H1 (cell line): Measurements from ENCODE around the gene ZDHHC19. TPM values are rescaled to one million over a fixed set of nuclear protein-coding genes. Genes with fewer than 3 reads are reported as not detected.

Experiments used
- CTCF ChIA-PET: fragments of 300-600 bp; sonication (Branson Sonifier 250); formaldehyde crosslinking; loops from one replicate; lab custom pipeline; 2021; ENCODE audit not compliant: partially characterized antibody; lab: Charles Lee
- POLR2A ChIA-PET: fragments of 300-600 bp; sonication (Branson Sonifier 250); formaldehyde crosslinking; loops from one replicate; lab custom pipeline; 2021; ENCODE audit warnings: inconsistent platforms; ENCODE audit not compliant: partially characterized antibody; lab: Charles Lee
- DNase-seq, 2 experiments: peaks; one replicate each; pipeline versions ENCODE4 v3.0.0 to v3.0.0-alpha.2; 2010 to 2022; ENCODE audit warnings: low spot score in 2 of 2, low read depth in 1 of 2, mixed read lengths in 1 of 2
- FAIRE-seq: peaks from 2 replicates; lab custom pipeline; 2011; peaks lifted over from hg19 to GRCh38; lab: Jason Lieb, UNC
- H2AFZ ChIP-seq: 2 replicates; pipeline ENCODE4 v1.8.1; 2012; ENCODE audit warnings: low read length, inconsistent platforms
- H2AK5ac ChIP-seq: 2 replicates; pipeline ENCODE4 v1.6.1; 2013; ENCODE audit warnings: low read depth, low read length
- H2BK120ac ChIP-seq: replicated peaks from 2 replicates; pipeline ENCODE3; 2013; ENCODE audit warnings: low read depth, low read length, inconsistent platforms
- H2BK12ac ChIP-seq: 2 replicates; pipeline ENCODE4 v1.6.1; 2013; ENCODE audit warnings: low read depth, low read length
- H2BK15ac ChIP-seq: 2 replicates; pipeline ENCODE4 v1.6.1; 2013; ENCODE audit warnings: low read length
- H2BK20ac ChIP-seq: 2 replicates; pipeline ENCODE4 v1.6.1; 2013; ENCODE audit warnings: low read length
- H2BK5ac ChIP-seq: 2 replicates; pipeline ENCODE4 v1.6.1; 2013; ENCODE audit warnings: low read depth, low read length
- H3K14ac ChIP-seq: 2 replicates; pipeline ENCODE4 v1.6.1; 2013; ENCODE audit warnings: inconsistent platforms; ENCODE audit not compliant: insufficient read length
- H3K18ac ChIP-seq: 2 replicates; pipeline ENCODE4 v1.6.1; 2013; ENCODE audit warnings: low read length; ENCODE audit errors: extremely low read depth
- H3K23ac ChIP-seq: 2 replicates; pipeline ENCODE4 v1.6.1; 2013; ENCODE audit warnings: inconsistent platforms; ENCODE audit not compliant: insufficient read length
- H3K23me2 ChIP-seq: 2 replicates; pipeline ENCODE4 v1.6.1; 2013; ENCODE audit warnings: low read depth, low read length
- H3K27ac ChIP-seq: 2 replicates; pipeline ENCODE4 v1.6.1; 2011; ENCODE audit warnings: low read depth, low read length, inconsistent platforms
- H3K27me3 ChIP-seq, 4 experiments: replicated peaks in 1 of 4; 1 replicate in 1 of 4; 2 replicates in 3 of 4; pipeline versions ENCODE4 v1.6.1 to v1.8.1; 2011 to 2013; ENCODE audit warnings: low read length in 3 of 4, mild to moderate bottlenecking in 3 of 4, inconsistent platforms in 2 of 4, mixed read lengths in 2 of 4, moderate library complexity in 1 of 4; ENCODE audit not compliant: control insufficient read depth in 3 of 4, insufficient read depth in 3 of 4; ENCODE audit errors: extremely low read depth in 1 of 4
- H3K36me3 ChIP-seq, 4 experiments: 2 replicates each; pipeline versions ENCODE4 v1.6.1 to v1.8.1; 2011 to 2013; ENCODE audit warnings: mild to moderate bottlenecking in 4 of 4, low read length in 3 of 4, moderate library complexity in 2 of 4, control low read depth in 1 of 4, inconsistent platforms in 1 of 4; ENCODE audit not compliant: insufficient read depth in 4 of 4, control insufficient read depth in 2 of 4
- H3K4ac ChIP-seq: replicated peaks from 2 replicates; pipeline ENCODE3; 2013; ENCODE audit warnings: low read length, low read depth, mixed read lengths, inconsistent platforms; ENCODE audit not compliant: insufficient read length
- H3K4me1 ChIP-seq, 4 experiments: replicated peaks in 1 of 4; 1 replicate in 1 of 4; 2 replicates in 3 of 4; pipeline versions ENCODE4 v1.6.1 to v1.8.1; 2011 to 2013; ENCODE audit warnings: low read length in 3 of 4, inconsistent platforms in 2 of 4, mixed read lengths in 1 of 4; ENCODE audit not compliant: insufficient read depth in 4 of 4, control insufficient read depth in 3 of 4
- H3K4me2 ChIP-seq, 2 experiments: 2 replicates each; pipeline versions ENCODE4 v1.6.1 to v1.8.1; 2011 to 2013; ENCODE audit warnings: low read depth in 2 of 2, low read length in 2 of 2, control low read depth in 1 of 2, inconsistent platforms in 1 of 2, mild to moderate bottlenecking in 1 of 2; ENCODE audit not compliant: insufficient read depth in 1 of 2
- H3K4me3 ChIP-seq, 4 experiments: fragments of 200-600, 300-600 bp in 1 of 4; sonication (generic), shearing (Covaris generic), sonication (Bioruptor Twin) in 1 of 4; 2 replicates each; pipeline versions ENCODE4 v1.5.1 to v1.8.1; 2011 to 2016; ENCODE audit warnings: low read length in 4 of 4, low read depth in 3 of 4, control low read depth in 2 of 4, inconsistent platforms in 2 of 4, mild to moderate bottlenecking in 2 of 4, mixed read lengths in 1 of 4, moderate library complexity in 1 of 4; ENCODE audit not compliant: insufficient read depth in 2 of 4; ENCODE audit errors: extremely low read depth in 1 of 4
- H3K56ac ChIP-seq: replicated peaks from 2 replicates; pipeline ENCODE3; 2013; ENCODE audit warnings: low read depth, mild to moderate bottlenecking, mixed read lengths, low read length, inconsistent platforms; ENCODE audit not compliant: insufficient read length
- H3K79me1 ChIP-seq: 2 replicates; pipeline ENCODE4 v1.6.1; 2013; ENCODE audit warnings: low read depth, low read length, control low read depth
- H3K79me2 ChIP-seq, 2 experiments: 2 replicates each; pipeline versions ENCODE4 v1.6.1 to v1.8.1; 2012 to 2013; ENCODE audit warnings: low read length in 2 of 2, mild to moderate bottlenecking in 2 of 2, inconsistent platforms in 1 of 2; ENCODE audit not compliant: insufficient read depth in 2 of 2, control insufficient read depth in 1 of 2
- H3K9ac ChIP-seq, 4 experiments: replicated peaks in 1 of 4; 1 replicate in 1 of 4; 2 replicates in 3 of 4; pipeline versions ENCODE4 v1.6.1 to v1.8.1; 2011 to 2013; ENCODE audit warnings: low read depth in 3 of 4, low read length in 3 of 4, control low read depth in 2 of 4, mild to moderate bottlenecking in 2 of 4, moderate library complexity in 2 of 4, inconsistent platforms in 1 of 4; ENCODE audit errors: extremely low read depth in 1 of 4
- H3K9me3 ChIP-seq, 2 experiments: 2 replicates each; pipeline versions ENCODE4 v1.6.1 to v1.8.1; 2012 to 2013; ENCODE audit warnings: mild to moderate bottlenecking in 2 of 2, moderate library complexity in 2 of 2, control low read depth in 1 of 2, inconsistent platforms in 1 of 2, low read depth in 1 of 2, low read length in 1 of 2, mixed read lengths in 1 of 2; ENCODE audit not compliant: insufficient read depth in 2 of 2
- H4K20me1 ChIP-seq, 2 experiments: replicated peaks in 1 of 2; 2 replicates each; pipeline versions ENCODE3 to v1.8.1; 2011 to 2013; ENCODE audit warnings: inconsistent platforms in 2 of 2, low read length in 2 of 2, mild to moderate bottlenecking in 1 of 2; ENCODE audit not compliant: insufficient read depth in 2 of 2, control insufficient read depth in 1 of 2
- H4K5ac ChIP-seq: 2 replicates; pipeline ENCODE4 v1.6.1; 2013; ENCODE audit warnings: low read length, low read depth, mixed read lengths, inconsistent platforms; ENCODE audit not compliant: insufficient read length
- H4K8ac ChIP-seq: 2 replicates; pipeline ENCODE4 v1.8.0; 2013; ENCODE audit warnings: mild to moderate bottlenecking, moderate library complexity, low read length, inconsistent platforms; ENCODE audit not compliant: insufficient read depth; ENCODE audit errors: extremely low read depth
- H4K91ac ChIP-seq: replicated peaks from 2 replicates; pipeline ENCODE3; 2013; ENCODE audit warnings: low read length, mixed read lengths, inconsistent platforms; ENCODE audit not compliant: insufficient read length
- BACH1 ChIP-seq: IDR thresholded peaks from 2 replicates; pipeline ENCODE4 v1.6.1; 2012; ENCODE audit warnings: low read length, improper control_type of control experiment
- CHD2 ChIP-seq: IDR thresholded peaks from 2 replicates; pipeline ENCODE4 v1.6.1; 2012; ENCODE audit warnings: low read length, improper control_type of control experiment
- E2F6 ChIP-seq: IDR thresholded peaks from 2 replicates; pipeline ENCODE4 v1.6.1; 2012; ENCODE audit warnings: inconsistent platforms
- MAX ChIP-seq: IDR thresholded peaks from 2 replicates; pipeline ENCODE4 v1.6.1; 2012; ENCODE audit warnings: inconsistent platforms
- SAP30 ChIP-seq: fragments of 300-600 bp; sonication (generic); IDR thresholded peaks from 2 replicates; pipeline ENCODE4 v1.7.1; 2012; ENCODE audit warnings: low read length, moderate library complexity, mild to moderate bottlenecking, inconsistent platforms; ENCODE audit not compliant: insufficient read depth, insufficient replicate concordance
- SIN3A ChIP-seq, 2 experiments: IDR thresholded peaks in 1 of 2; conservative IDR thresholded peaks in 1 of 2; 2 replicates each; pipeline ENCODE4 v1.6.1; 2011 to 2012; ENCODE audit warnings: low read length in 2 of 2, improper control_type of control experiment in 1 of 2, low read depth in 1 of 2, mild to moderate bottlenecking in 1 of 2
- SP1 ChIP-seq: IDR thresholded peaks from 2 replicates; pipeline ENCODE4 v1.6.1; 2011; ENCODE audit warnings: low read depth, low read length
- SP2 ChIP-seq: IDR thresholded peaks from 2 replicates; pipeline ENCODE4 v1.6.1; 2012; ENCODE audit warnings: mild to moderate bottlenecking, low read length, inconsistent platforms
- SUZ12 ChIP-seq: fragments of 200-600 bp; sonication (generic); IDR thresholded peaks from 2 replicates; pipeline ENCODE4 v1.6.1; 2012; ENCODE audit warnings: mild to moderate bottlenecking, inconsistent platforms, low read length, moderate library complexity, mixed read lengths
- USF2 ChIP-seq: IDR thresholded peaks from 2 replicates; pipeline ENCODE4 v1.6.1; 2011; ENCODE audit warnings: low read length, improper control_type of control experiment
- WGBS, 2 experiments: shearing (Covaris generic) in 1 of 2; methylation state at CpG; one replicate each; pipeline versions ENCODE4 v1.1.6 to v1.1.7; 2013 to 2015; ENCODE audit warnings: low lambda C conversion rate in 2 of 2, mixed read lengths in 2 of 2, inconsistent platforms in 1 of 2, low coverage in 1 of 2, missing lambda C conversion rate in 1 of 2; ENCODE audit not compliant: insufficient replicate concordance in 2 of 2, insufficient coverage in 1 of 2, insufficient read length in 1 of 2; ENCODE audit errors: extremely low coverage in 1 of 2, missing lambda C conversion rate in 1 of 2; 5-methylcytosine and 5-hydroxymethylcytosine counted together
- polyA plus RNA-seq, 7 experiments: library from polyadenylated mRNA; depleted of rRNA in 3 of 7; stranded (reverse) in 5 of 7; unstranded in 2 of 7; fragments of >200 nt in 5 of 7; fragments of 200-250 nt in 2 of 7; gene quantifications; 1 replicate in 5 of 7; 2 replicates in 1 of 7; 4 replicates in 1 of 7; pipeline versions ENCODE4 v1.2.1 to v1.2.3, GENCODE V29; 2011 to 2013; ENCODE audit warnings: missing spikeins in 2 of 7, mixed read lengths in 2 of 7
- total RNA-seq: library from RNA; stranded (reverse); fragmentation: NEBNext Ultra II Directional; extraction: Animal tissue kit (Norgen Biotek cat#: 25700); gene quantifications from 2 replicates; pipeline ENCODE4 v1.2.1, GENCODE V29; 2021

Gene ZDHHC19
- total and polyA plus RNA-seq, 2 of the 8 experiments (the other 6 are each of a cell fraction or from before 2014, with no cell fraction given), result 2.5 to 4.1 TPM

- H3K23me2 ChIP-seq, result peaks cover 2% of the 10 kb centered on the region; the same call in 1 of the 2 replicates
- H2BK15ac ChIP-seq, result no peak overlapping the region
- no peak overlapping the region for H3K9ac ChIP-seq
- no peaks in the 10 kb centered on the region for H3K36me3 ChIP-seq
- peaks cover 0 to 19% (median 11%) of the 10 kb centered on the region in 4 experiments; a peak in 6 of 7 replicates for H3K4me1 ChIP-seq
- H2BK120ac ChIP-seq, result no peak overlapping the region
- no peaks in the 10 kb centered on the region for H3K79me2 ChIP-seq
- FAIRE-seq (no peak), DNase-seq (no peak)
- no peak overlapping the region for H3K18ac ChIP-seq
- H3K79me1 ChIP-seq, result no peaks in the 10 kb centered on the region
- H4K20me1 ChIP-seq, result no peaks in the 10 kb centered on the region
- ChIA-PET POLR2A (interaction anchor here (3.9 kb wide), 1 partner anchor 9 kb away, joined by 15 read pairs; no protein-coding TSS in a partner anchor), CTCF (interaction anchor here (0.6 to 1.3 kb wide), 3 partner anchors 9 to 193 kb away, joined by 3 to 6 read pairs (median 4); no protein-coding TSS in a partner anchor)
- no peak overlapping the region for H3K14ac ChIP-seq
- H4K8ac ChIP-seq, result no peak overlapping the region; the same call in 1 of the 2 replicates
- no peak overlapping the region for H3K4me3 ChIP-seq
- H3K4ac ChIP-seq, result no peak overlapping the region
- no peak overlapping the region for H3K56ac ChIP-seq
- H3K27ac ChIP-seq, result no peak overlapping the region
- H2BK20ac ChIP-seq, result no peak overlapping the region
- no peak overlapping the region for H2BK5ac ChIP-seq
- no peak overlapping the region for H2AFZ ChIP-seq
- no peak for TF ChIP-seq CHD2
- no peak for TF ChIP-seq BACH1
- no peak for TF ChIP-seq USF2
- TF ChIP-seq E2F6, result no peak
- no peak for TF ChIP-seq SP2
- TF ChIP-seq SAP30, result no peak
- no peak for TF ChIP-seq SUZ12
- TF ChIP-seq SIN3A (conservative IDR thresholded peaks at IDR 0.05 in 1 of 2, IDR thresholded peaks at IDR 0.05 in 1 of 2; ENCODE audit: low read depth in 1 of 2, low read length in 2 of 2), result no peak
- TF ChIP-seq MAX, result no peak
- TF ChIP-seq SP1, result no peak
- H3K9me3 ChIP-seq, result no peaks in the 10 kb centered on the region
- no peak overlapping the region for H3K23ac ChIP-seq
- no peaks in the 10 kb centered on the region for H3K27me3 ChIP-seq
- no peak overlapping the region for H3K4me2 ChIP-seq
- H4K91ac ChIP-seq, result no peak overlapping the region
- no peak overlapping the region for H2AK5ac ChIP-seq
- 87% methylated on average over 19 of the region's 19 CpGs; no CpG with 5 or more reads in 1 of the 2 experiments for WGBS, 2 experiments
- H4K5ac ChIP-seq, result no peak overlapping the region
- no peak overlapping the region for H2BK12ac ChIP-seq
These were observed 8.2 kb upstream of the ZDHHC19 start for GRCh38 chr3:196219194-196219969.
